GM21381 (cell line): ENCODE results near the gene SDC3.

Experiments
- ATAC-seq: cut with Tn5 transposase; IDR thresholded peaks from one replicate; pipeline ENCODE4 v1.9.1; 2021; ENCODE audit warnings: mild to moderate bottlenecking, moderate library complexity; ENCODE audit not compliant: unreplicated experiment

The SDC3 gene

GRCh38 chr1:30855686-30856259, 52.8 kb downstream of the SDC3 start:
- ATAC-seq: no peak

DNA sequence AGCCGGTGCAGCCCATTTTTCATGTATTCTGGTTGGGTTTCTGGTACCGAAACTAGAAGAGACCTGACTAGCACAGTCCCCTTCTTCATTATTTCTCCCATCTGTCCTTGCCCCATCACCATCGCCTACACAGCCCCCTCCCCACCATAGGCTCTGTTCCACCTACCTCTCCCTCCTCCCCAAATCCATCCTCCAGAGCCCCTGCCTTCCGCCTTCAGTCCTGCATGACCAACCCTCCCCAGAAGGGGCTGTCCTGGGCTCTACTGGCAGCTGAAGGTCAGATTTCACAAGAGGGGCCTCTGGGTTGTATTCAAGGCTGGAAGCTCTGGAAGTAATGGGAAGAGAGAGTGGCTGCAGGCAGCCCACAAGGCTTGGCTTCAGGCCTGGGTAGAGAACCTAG, 55.2 kb downstream of the SDC3 start:
- no peak for ATAC-seq

GRCh38 chr1:30852026-30852425, 56.5 kb downstream of the SDC3 start:
- ATAC-seq: no peak

GRCh38 chr1:30851286-30851685, 57.3 kb downstream of the SDC3 start:
- no peak for ATAC-seq

DNA sequence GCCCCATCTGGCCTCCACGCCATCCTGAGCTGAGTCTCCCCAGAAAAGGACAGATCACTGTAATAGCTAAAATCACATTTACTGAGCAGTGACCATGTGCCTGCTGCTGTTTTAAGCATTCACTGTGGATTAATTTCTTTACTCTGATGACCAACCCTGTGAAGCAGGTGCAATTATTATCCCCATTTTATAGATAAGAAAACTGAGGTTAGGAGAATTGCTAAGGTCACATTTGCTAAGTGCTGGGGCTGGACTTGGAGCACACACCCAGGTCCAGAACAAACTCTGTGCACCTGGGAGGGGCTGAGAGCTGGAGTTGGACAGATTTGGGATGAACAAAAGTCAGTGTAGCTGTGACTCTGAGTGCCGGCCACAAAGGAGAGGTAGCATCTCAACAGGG, 58.0 kb downstream of the SDC3 start:
- no peak for ATAC-seq

- ATAC-seq: no peak
Measured at GRCh38 chr1:30848130-30848529, 60.4 kb downstream of the SDC3 start.

DNA sequence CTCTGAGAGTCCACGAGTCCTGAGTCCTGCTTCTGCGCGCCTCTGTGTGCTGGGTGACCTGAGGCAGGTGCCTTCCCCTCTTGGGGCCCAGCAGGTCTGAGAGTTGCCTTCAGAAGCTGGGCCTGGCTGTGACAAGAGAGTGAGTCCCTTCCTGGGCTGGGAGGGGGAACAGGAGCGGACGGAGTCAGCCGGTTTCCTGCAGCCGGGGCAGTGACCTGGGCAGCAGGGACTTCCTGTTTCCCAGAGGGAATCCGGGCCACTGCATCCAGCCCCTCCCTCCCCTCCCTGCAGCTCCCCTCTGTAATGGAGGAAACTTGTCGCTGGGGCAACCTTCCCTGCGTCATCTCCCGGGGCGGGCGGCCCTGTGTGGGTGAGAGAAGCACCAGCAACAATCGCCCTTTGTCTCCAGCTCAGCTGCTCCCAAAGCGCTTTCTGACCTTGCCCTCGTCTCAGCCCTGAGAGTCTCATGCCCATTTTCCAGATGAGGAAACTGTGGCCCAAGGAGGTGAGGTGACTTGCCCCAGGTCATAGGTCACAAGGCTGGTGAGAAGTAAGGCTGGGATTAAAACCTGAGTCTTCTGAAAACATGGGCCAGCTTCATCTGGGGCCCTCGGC, 61.1 kb downstream of the SDC3 start:
- ATAC-seq: no peak

GRCh38 chr1:30846587-30846986, 62.0 kb downstream of the SDC3 start:
- ATAC-seq: no peak

DNA sequence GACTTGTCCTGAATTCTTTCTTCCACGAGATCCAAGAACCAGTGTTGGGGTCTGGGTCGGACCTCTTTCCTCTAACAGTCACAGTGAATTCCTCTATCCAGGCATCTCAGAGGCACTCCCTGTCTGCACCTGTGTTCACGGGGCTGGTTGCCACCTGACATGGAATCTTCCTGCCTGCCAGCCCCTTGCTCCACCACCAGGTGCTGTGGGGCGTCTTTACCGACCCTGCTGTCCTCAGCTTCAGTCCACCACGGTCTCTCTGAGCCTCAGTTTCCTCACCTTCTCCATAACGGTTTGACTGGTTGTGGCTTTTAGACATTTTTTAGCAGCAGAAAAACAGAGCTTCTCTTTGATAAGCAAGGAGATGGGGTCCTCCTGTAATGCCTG, 62.7 kb downstream of the SDC3 start:
- ATAC-seq: no peak

DNA sequence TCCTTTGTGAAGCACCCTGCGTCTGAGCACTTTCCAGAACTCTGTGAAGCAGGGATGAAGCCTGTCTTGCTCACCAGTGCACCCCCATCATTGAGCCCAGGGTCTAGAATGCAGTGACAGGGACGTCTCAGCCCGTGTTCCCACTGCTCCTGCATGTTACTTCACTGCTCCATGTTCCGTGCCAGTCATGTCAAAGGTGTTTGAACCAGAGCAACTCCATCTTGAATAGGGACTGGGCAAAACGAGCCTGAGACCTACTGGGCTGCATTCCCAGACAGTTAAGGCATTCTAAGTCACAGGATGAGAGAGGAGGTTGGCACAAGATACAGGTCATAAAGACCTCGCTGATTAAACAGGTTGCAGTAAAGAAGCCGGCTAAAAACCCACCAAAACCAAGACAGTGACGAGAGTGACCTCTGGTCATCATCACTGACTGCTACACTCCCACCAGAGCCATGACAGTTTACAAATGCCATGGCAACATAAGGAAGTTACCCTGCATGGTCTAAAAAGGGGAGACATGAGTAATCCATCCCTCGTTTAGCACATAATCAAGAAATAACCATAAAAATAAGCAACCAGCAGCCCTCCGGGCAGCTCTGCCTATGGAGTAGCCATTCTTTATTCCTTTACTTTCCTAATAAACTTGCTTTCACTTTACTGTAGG, 63.2 kb downstream of the SDC3 start:
- ATAC-seq: no peak

GRCh38 chr1:30844631-30845030, 63.9 kb downstream of the SDC3 start:
- no peak for ATAC-seq

DNA sequence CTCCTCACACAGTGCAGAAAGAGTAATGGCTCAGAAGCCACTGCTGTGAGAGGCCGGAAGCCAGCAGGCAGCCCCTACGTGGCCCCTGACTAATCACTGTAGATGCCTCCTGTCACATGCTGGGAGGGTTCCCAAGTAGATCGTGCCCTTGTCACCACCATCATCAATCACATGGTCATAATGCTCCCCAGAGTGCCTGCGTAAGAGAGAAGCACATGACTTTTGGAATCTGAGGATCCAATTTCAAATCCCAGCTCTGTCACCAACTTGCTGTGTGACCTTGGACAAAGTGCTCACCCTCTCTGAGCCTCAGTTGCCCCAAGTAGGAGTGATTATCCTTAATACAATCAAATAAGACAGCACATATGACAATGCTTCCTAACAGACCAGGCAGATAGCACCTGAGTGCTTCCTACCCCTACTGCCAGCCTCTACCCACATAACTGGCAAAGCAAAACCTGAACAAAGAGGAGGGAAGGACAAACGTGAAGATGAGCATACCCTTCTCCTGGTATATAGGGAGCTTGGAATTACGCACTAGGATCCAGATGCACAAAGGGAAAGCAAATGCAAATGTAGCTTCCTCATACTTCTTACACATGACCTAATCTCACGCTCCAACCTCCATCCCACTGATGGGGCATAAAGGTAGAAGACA, 65.7 kb downstream of the SDC3 start:
- ATAC-seq: no peak

DNA sequence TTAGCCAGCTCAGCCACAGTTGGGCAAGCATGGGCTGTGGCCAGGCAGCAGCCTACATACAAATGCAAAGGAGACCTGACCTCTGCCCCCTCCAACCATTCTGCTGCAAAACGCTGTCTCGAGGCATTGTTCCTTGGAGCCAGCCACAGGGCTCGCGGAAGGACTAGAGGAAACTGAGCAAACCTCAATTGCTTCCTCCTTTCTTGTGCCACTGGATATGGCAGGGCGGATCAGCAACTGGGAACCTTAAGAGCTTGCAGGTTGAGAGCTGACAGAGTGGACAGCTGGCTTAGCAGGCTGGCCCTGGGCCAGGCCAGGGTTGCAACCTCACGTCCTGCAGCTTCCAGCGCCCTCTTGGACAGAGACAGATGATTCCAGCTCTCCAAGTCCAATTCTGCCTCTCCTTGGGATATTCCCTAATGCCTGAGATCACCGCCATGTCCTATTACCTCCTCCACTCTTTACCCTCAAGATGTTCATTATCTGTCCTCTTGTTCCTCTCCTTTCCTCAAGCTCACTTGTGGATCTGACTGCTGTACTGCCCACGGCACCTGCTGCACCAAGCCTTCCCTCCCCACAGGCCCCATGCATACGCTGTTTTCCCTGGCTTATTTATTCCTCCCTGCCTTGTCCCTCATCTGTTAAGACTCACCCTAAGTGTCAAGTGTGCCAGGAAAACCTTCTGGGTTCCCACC, 67.5 kb downstream of the SDC3 start:
- ATAC-seq: no peak

- no peak for ATAC-seq
Measured at GRCh38 chr1:30839827-30840359, 68.7 kb downstream of the SDC3 start.

DNA sequence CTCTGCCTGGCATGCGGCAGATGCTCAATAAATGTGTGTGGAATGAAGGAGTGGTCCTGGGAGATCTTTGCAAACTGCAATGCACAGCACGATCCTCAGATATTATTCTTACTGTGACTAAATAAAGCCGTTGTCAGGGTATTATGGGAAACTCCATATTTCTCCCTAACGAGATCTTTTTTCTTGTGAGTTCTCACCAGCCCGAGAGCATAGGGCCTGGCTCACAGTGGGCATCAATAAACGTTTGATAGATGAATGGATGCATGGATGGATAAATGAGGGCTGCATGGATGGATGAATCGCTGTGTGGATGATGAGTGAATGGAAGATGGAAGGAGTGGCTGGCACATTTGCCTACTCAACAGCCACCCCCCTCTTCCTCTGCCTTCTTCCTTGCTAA, 69.6 kb downstream of the SDC3 start:
- ATAC-seq: no peak

GRCh38 chr1:30837653-30838052, 70.9 kb downstream of the SDC3 start:
- no peak for ATAC-seq

- ATAC-seq: no peak
Measured at GRCh38 chr1:30834253-30834652, 74.3 kb downstream of the SDC3 start.

GRCh38 chr1:30830537-30830936, 78.0 kb downstream of the SDC3 start:
- ATAC-seq: no peak

DNA sequence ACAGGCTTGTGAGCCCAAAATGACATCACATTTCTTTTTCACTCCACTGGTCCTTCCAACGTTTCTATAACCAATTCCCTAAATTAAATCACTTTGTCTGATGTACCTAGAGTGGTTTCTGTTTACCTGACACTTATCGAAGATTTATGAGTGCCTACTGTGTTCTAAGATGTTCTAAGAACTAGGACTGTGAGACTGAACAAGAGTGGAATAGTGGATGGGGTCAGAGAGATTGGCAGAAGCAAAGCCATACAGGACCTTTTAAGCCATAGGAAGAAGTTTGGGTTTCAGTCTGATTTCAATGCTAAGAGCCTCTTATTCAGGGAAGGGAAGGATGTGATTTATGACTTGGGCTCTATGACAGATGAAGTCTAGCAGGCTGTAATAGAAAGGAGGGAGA, 78.7 kb downstream of the SDC3 start:
- no peak for ATAC-seq

GRCh38 chr1:30824736-30825429, 83.7 kb downstream of the SDC3 start:
- no peak for ATAC-seq
